AG09309 (cell line): ENCODE data around the gene XRCC6.
"Not testable (repeated sequence)": the region's sequence is repeated elsewhere in the genome, so short reads cannot be mapped to it uniquely, and the experiment has no call there.

Source experiments
- DNase-seq: peaks from one replicate; pipeline ENCODE4 v3.0.0-alpha.2; 2010; ENCODE audit warnings: low read depth
- H3K4me3 ChIP-seq: 2 replicates; pipeline ENCODE4 v1.5.1; 2011; ENCODE audit warnings: mild to moderate bottlenecking, low read depth, low read length, moderate library complexity; ENCODE audit not compliant: control insufficient read depth
- TF ChIP-seq, protein P1 (sequence below): IDR thresholded peaks from 2 replicates; pipeline ENCODE4 v1.5.1; 2011; ENCODE audit warnings: mild to moderate bottlenecking, low read depth, low read length, inconsistent platforms; ENCODE audit not compliant: insufficient read depth, control insufficient read depth; ENCODE audit errors: missing control alignments

Gene XRCC6

DNA sequence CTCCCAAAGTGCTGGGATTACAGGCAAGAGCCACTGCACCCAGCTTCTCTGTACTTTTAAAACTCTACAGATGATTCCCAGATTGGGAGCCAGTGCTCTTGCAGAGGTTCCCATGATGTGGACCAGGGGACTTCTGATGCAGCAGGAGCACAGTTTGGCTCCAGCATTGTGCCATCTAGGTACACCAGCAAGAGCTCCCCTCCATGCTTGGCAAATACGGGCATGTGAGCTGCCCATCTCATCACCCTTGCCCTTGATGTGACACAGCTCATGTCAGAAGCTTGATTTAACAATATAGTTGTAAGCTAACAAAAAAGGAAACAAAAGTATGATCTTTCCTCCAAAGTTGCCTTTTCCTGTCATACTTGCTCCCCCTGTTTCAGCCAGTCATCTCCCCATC lies 38.8 kb downstream of the XRCC6 start:
- no peak overlapping the region for H3K4me3 ChIP-seq
- TF ChIP-seq, protein P1, sequence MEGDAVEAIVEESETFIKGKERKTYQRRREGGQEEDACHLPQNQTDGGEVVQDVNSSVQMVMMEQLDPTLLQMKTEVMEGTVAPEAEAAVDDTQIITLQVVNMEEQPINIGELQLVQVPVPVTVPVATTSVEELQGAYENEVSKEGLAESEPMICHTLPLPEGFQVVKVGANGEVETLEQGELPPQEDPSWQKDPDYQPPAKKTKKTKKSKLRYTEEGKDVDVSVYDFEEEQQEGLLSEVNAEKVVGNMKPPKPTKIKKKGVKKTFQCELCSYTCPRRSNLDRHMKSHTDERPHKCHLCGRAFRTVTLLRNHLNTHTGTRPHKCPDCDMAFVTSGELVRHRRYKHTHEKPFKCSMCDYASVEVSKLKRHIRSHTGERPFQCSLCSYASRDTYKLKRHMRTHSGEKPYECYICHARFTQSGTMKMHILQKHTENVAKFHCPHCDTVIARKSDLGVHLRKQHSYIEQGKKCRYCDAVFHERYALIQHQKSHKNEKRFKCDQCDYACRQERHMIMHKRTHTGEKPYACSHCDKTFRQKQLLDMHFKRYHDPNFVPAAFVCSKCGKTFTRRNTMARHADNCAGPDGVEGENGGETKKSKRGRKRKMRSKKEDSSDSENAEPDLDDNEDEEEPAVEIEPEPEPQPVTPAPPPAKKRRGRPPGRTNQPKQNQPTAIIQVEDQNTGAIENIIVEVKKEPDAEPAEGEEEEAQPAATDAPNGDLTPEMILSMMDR: no peak
- no peak for DNase-seq

DNA sequence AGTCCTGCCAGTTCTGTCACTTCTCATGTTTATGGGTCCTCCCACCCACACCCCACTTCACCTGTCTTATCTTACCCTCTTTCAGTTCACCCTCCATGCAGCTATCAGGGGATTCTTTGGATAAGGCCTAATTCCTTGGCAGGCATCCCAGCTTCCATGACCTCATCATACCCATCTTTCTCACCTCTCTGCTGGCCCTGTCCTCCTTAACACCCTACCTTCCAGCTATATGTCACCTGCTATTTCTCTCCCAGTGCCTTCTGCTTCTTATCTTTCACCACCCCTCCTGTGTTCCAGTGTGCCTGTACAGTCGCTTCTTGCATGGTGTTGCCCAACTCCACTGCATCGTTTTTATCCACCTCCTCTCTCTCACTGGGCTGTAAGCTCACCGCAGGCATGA lies 39.3 kb downstream of the XRCC6 start:
- TF ChIP-seq, protein P1: no peak
- DNase-seq: no peak
- no peak overlapping the region for H3K4me3 ChIP-seq

DNA sequence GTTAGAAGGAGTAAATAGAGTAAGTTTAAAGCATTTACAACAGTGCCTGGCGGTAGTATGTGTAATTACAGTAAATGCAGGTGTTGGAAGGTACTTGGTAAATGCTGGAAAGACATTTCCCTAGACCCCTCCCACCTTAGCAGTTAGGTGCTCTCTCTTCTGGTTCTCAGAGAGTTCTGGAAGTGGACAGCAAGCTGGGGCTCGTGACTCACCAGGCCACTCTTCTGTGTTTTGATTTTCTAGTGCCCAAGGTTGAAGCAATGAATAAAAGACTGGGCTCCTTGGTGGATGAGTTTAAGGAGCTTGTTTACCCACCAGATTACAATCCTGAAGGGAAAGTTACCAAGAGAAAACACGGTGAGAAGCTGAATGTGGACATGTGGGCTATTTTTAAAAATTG lies 40.0 kb downstream of the XRCC6 start:
- TF ChIP-seq, protein P1: no peak
- DNase-seq: no peak
- H3K4me3 ChIP-seq: no peak overlapping the region

DNA sequence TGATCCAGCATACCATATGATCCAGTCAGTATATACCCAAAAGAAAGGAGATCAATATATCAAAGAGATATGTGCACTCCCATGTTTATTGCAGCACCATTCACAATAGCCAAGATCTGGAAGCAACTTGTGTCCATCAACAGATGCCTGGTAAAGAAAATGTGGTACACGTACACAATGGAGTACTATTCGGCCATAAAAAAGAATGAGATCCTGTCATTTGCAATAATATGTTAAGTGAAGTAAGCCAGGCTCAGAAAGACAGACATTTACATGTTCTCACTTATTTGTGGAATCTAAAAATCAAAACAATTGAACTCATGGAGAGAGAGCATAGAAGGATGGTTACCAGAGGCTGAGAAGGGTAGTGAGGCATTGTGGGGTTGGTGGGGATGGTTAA lies 40.6 kb downstream of the XRCC6 start:
- TF ChIP-seq, protein P1: no peak
- DNase-seq: no peak
- H3K4me3 ChIP-seq: no peak overlapping the region

DNA sequence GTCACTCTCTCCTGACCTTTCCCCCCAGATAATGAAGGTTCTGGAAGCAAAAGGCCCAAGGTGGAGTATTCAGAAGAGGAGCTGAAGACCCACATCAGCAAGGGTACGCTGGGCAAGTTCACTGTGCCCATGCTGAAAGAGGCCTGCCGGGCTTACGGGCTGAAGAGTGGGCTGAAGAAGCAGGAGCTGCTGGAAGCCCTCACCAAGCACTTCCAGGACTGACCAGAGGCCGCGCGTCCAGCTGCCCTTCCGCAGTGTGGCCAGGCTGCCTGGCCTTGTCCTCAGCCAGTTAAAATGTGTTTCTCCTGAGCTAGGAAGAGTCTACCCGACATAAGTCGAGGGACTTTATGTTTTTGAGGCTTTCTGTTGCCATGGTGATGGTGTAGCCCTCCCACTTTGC lies 42.5 kb downstream of the XRCC6 start:
- not testable (repeated sequence) for DNase-seq

DNA sequence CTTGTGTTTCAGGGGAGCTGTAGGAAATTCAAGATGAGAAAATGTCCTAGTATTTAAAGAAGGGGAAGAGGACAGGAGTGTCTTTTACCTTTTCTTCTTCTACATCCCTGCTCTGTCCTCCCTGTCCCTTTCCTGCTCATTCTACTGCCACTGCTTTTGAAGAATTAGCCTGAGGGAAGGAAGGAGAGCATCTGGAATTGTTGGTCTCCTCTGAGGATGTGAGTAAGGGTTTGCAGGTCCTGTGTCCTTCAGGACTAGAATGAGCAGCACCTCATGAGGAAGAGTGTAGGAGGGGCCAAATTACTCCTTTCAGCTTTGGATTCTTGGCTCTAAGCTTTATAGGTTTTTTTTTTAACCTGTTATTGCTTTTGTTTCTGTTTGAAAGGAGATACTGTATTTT lies 43.4 kb downstream of the XRCC6 start:
- no peak for DNase-seq
- TF ChIP-seq, protein P1: no peak
- no peak overlapping the region for H3K4me3 ChIP-seq

More for the DNA sequence above, 42.5 kb downstream of the XRCC6 start:
- not testable (repeated sequence) for H3K4me3 ChIP-seq

DNA sequence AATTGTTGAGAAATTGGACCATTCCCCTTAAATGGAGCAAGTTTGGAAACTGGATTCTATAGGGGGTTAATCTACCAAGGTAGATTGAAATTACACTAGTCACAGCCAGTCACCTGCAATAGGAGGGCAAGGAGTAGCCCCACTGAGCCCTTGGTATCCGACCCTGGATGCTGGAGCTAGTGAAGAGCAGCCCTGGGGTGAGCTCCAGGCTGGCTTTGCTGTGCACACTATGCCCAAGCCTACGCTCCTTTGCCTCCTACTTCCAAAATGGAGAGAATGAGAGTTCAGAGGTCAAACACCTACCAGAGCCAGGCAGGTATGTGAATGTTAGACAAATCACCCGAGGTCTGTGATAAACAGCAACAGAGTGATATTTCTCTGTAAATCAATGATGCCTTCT lies 43.9 kb downstream of the XRCC6 start:
- H3K4me3 ChIP-seq: no peak overlapping the region
- DNase-seq: no peak
- TF ChIP-seq, protein P1: no peak
